Loucy (cell line): ENCODE data around the gene SYNGR3.

Source experiments
- H2AFZ ChIP-seq: fragments of 200-600 bp; sonication (generic); 2 replicates; pipeline ENCODE4 v1.6.0; 2016; ENCODE audit warnings: antibody characterized with exemption, mild to moderate bottlenecking, low read length, moderate library complexity
- H3F3A ChIP-seq: fragments of 200-600 bp; 2 replicates; pipeline ENCODE4 v1.6.0; 2016; ENCODE audit warnings: antibody characterized with exemption, low read depth, mild to moderate bottlenecking
- H3K27me3 ChIP-seq: fragments of 200-600 bp; sonication (generic); 2 replicates; pipeline ENCODE4 v1.6.1; 2014; ENCODE audit warnings: low read length, mild to moderate bottlenecking; ENCODE audit not compliant: insufficient read depth, poor library complexity, severe bottlenecking
- H3K36me3 ChIP-seq: fragments of 200-600 bp; sonication (generic); 2 replicates; pipeline ENCODE4 v1.6.1; 2016; ENCODE audit warnings: low read length; ENCODE audit not compliant: insufficient read depth
- H3K4me1 ChIP-seq: fragments of 200-600 bp; sonication (generic); 2 replicates; pipeline ENCODE4 v1.5.1; 2014; ENCODE audit warnings: low read length, mild to moderate bottlenecking; ENCODE audit not compliant: insufficient read depth, poor library complexity, severe bottlenecking
- H3K4me2 ChIP-seq: fragments of 200-600 bp; sonication (generic); 2 replicates; pipeline ENCODE4 v1.6.0; 2014; ENCODE audit warnings: antibody characterized with exemption, low read length, low read depth, mild to moderate bottlenecking; ENCODE audit not compliant: poor library complexity, severe bottlenecking
- H3K4me3 ChIP-seq: fragments of 200-600 bp; sonication (generic); 2 replicates; pipeline ENCODE4 v1.5.1; 2014; ENCODE audit warnings: low read length, mild to moderate bottlenecking, mixed read lengths; ENCODE audit not compliant: poor library complexity, severe bottlenecking
- H3K79me2 ChIP-seq: fragments of 200-600 bp; sonication (generic); 2 replicates; pipeline ENCODE4 v1.6.1; 2014; ENCODE audit warnings: low read length; ENCODE audit not compliant: insufficient read depth
- H3K9ac ChIP-seq: fragments of 200-600 bp; sonication (generic); 2 replicates; pipeline ENCODE4 v1.6.0; 2014; ENCODE audit warnings: mild to moderate bottlenecking, low read depth, low read length, moderate library complexity; ENCODE audit not compliant: poor library complexity, severe bottlenecking
- H3K9me2 ChIP-seq: fragments of 200-600 bp; sonication (generic); replicated peaks from 2 replicates; pipeline ENCODE4 v1.6.1; 2016; ENCODE audit warnings: low read depth, low read length, mixed read lengths
- H3K9me3 ChIP-seq: fragments of 200-600 bp; sonication (generic); 2 replicates; pipeline ENCODE4 v1.6.1; 2014; ENCODE audit warnings: mild to moderate bottlenecking, antibody characterized with exemption, low read length, low read depth; ENCODE audit not compliant: insufficient read depth
- H4K20me1 ChIP-seq: fragments of 200-600 bp; sonication (generic); 2 replicates; pipeline ENCODE4 v1.6.0; 2014; ENCODE audit warnings: antibody characterized with exemption, low read length, mild to moderate bottlenecking; ENCODE audit not compliant: insufficient read depth, poor library complexity, severe bottlenecking
- CTCF ChIP-seq: fragments of 200-600 bp; sonication (generic); conservative IDR thresholded peaks from 2 replicates; pipeline ENCODE4 v1.5.1; 2014; ENCODE audit warnings: mild to moderate bottlenecking, antibody characterized with exemption, low read length
- EZH2phosphoT487 ChIP-seq: fragments of 200-600 bp; IDR thresholded peaks from 2 replicates; pipeline ENCODE4 v1.6.1; 2018; ENCODE audit warnings: antibody characterized with exemption, mild to moderate bottlenecking, moderate library complexity, borderline replicate concordance

The SYNGR3 gene

GRCh38 chr16:1991588-1991947, 1.8 kb downstream of the SYNGR3 start:
- Histone ChIP-seq H3K9me3 (no peaks in the 10 kb centered on the region), H3K79me2 (no peaks in the 10 kb centered on the region), H3K9me2 (no peaks in the 10 kb centered on the region), H4K20me1 (no peaks in the 10 kb centered on the region), H3K36me3 (no peaks in the 10 kb centered on the region; the same call in 1 of the 2 replicates), H3K27me3 (no peaks in the 10 kb centered on the region), H3K9ac (no peak overlapping the region), H3F3A (no peaks in the 10 kb centered on the region), H2AFZ (no peak overlapping the region), H3K4me1 (no peaks in the 10 kb centered on the region), H3K4me2 (no peak overlapping the region), H3K4me3 (no peak overlapping the region)
- TF ChIP-seq EZH2phosphoT487, result no peak
- no peak for TF ChIP-seq CTCF

- no peaks in the 10 kb centered on the region for H3F3A ChIP-seq
- no peaks in the 10 kb centered on the region for H3K79me2 ChIP-seq
- no peak overlapping the region for H3K4me2 ChIP-seq
- H3K9me3 ChIP-seq, result no peaks in the 10 kb centered on the region
- no peak overlapping the region for H3K4me3 ChIP-seq
- H4K20me1 ChIP-seq, result no peaks in the 10 kb centered on the region
- H3K36me3 ChIP-seq, result peaks cover under 1% of the 10 kb centered on the region; the same call in 1 of the 2 replicates
- no peaks in the 10 kb centered on the region for H3K27me3 ChIP-seq
- H3K9ac ChIP-seq, result no peak overlapping the region
- H2AFZ ChIP-seq, result no peak overlapping the region
- TF ChIP-seq CTCF, result no peak
- TF ChIP-seq EZH2phosphoT487, result no peak
- H3K4me1 ChIP-seq, result no peaks in the 10 kb centered on the region
- no peaks in the 10 kb centered on the region for H3K9me2 ChIP-seq
Observed at GRCh38 chr16:1991948-1992703, 2.4 kb downstream of the SYNGR3 start.

GRCh38 chr16:1992704-1993317, 3.0 kb downstream of the SYNGR3 start:
- H4K20me1 ChIP-seq, result no peaks in the 10 kb centered on the region
- H3K9ac ChIP-seq, result no peak overlapping the region
- no peaks in the 10 kb centered on the region for H3K9me3 ChIP-seq
- H3K79me2 ChIP-seq, result no peaks in the 10 kb centered on the region
- no peak overlapping the region for H2AFZ ChIP-seq
- no peaks in the 10 kb centered on the region for H3K9me2 ChIP-seq
- no peaks in the 10 kb centered on the region for H3K4me1 ChIP-seq
- H3K27me3 ChIP-seq, result no peaks in the 10 kb centered on the region
- H3K36me3 ChIP-seq, result peaks cover 3% of the 10 kb centered on the region; the same call in 1 of the 2 replicates
- H3K4me3 ChIP-seq, result no peak overlapping the region
- TF ChIP-seq CTCF (no peak), EZH2phosphoT487 (no peak)
- no peak overlapping the region for H3K4me2 ChIP-seq
- H3F3A ChIP-seq, result no peaks in the 10 kb centered on the region
